Measurements from ENCODE around the gene OR2K2. TPM values are rescaled to one million over a fixed set of nuclear protein-coding genes. Genes with fewer than 3 reads are reported as not detected.

Gene OR2K2
- polyA plus RNA-seq, 3 donors = not detected

DNA sequence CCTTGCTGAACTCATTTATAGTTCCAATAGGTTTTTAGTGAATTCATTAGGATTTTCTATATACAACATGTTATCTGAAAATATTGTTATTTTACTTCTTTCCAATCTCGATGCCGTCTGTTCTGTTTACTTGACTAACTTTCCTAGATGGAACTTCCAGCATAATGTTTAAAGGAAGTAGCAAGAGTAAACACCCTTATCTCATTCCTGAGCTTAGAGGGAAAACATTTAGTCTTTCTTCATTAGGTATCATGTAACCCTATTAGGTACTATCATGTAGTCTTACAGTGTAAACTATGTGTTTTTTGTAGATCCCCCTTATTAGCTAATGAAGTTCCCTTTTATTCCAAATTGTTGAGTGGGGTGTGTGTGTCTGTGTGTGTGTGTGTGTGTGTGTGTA is 22.5 kb upstream of the OR2K2 start:
- H3K27me3 ChIP-seq (ENCODE audit: control insufficient read depth in 2 of 2, insufficient read depth in 2 of 2, low read length in 2 of 2) = no peaks in the 10 kb centered on the region
- H3K9me3 ChIP-seq (replicated peaks in 1 of 2; ENCODE audit: control insufficient read depth in 1 of 2, insufficient read depth in 1 of 2, low read length in 2 of 2) = no peaks in the 10 kb centered on the region
- H4K20me1 ChIP-seq (ENCODE audit: insufficient read depth, low read length) = no peaks in the 10 kb centered on the region
- H3K36me3 Mint-ChIP-seq = no peaks in the 10 kb centered on the region
- no peak overlapping the region for H2AFZ ChIP-seq (ENCODE audit: insufficient read depth, low read depth, low read length, poor library complexity, severe bottlenecking)
- no CpG with 5 or more reads among the region's 2 CpGs for WGBS (ENCODE audit: insufficient coverage)
- no peaks in the 10 kb centered on the region for H3K79me2 ChIP-seq (ENCODE audit: insufficient read depth, low read length)
- peak overlapping the region in 1 of 2 donors; percentile 19 for H3K4me3 Mint-ChIP-seq
- TF ChIP-seq, protein P1, sequence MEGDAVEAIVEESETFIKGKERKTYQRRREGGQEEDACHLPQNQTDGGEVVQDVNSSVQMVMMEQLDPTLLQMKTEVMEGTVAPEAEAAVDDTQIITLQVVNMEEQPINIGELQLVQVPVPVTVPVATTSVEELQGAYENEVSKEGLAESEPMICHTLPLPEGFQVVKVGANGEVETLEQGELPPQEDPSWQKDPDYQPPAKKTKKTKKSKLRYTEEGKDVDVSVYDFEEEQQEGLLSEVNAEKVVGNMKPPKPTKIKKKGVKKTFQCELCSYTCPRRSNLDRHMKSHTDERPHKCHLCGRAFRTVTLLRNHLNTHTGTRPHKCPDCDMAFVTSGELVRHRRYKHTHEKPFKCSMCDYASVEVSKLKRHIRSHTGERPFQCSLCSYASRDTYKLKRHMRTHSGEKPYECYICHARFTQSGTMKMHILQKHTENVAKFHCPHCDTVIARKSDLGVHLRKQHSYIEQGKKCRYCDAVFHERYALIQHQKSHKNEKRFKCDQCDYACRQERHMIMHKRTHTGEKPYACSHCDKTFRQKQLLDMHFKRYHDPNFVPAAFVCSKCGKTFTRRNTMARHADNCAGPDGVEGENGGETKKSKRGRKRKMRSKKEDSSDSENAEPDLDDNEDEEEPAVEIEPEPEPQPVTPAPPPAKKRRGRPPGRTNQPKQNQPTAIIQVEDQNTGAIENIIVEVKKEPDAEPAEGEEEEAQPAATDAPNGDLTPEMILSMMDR (IDR thresholded peaks at IDR 0.05) = no peak
- no peak overlapping the region for H3K9ac ChIP-seq (ENCODE audit: insufficient read depth, low read length, poor library complexity, severe bottlenecking)
- no peak overlapping the region for H3K27ac Mint-ChIP-seq
- no peak overlapping the region for H3K27ac ChIP-seq (ENCODE audit: low read depth in 1 of 2, low read length in 2 of 2)
- intact Hi-C loops (cut with micrococcal nuclease) = no loop called here
- no peaks in the 10 kb centered on the region for H3K4me1 Mint-ChIP-seq
- H3K27me3 Mint-ChIP-seq (ENCODE audit: low read depth in 3 of 3) = peaks cover 0 to 7% (median 2%) of the 10 kb centered on the region in 3 donors
- no peak overlapping the region for H3K4me2 ChIP-seq (replicated peaks; ENCODE audit: extremely low read depth, low read length, poor library complexity, severe bottlenecking)
- H3K4me3 ChIP-seq (replicated peaks in 1 of 3; ENCODE audit: low read depth in 2 of 3, low read length in 3 of 3) = no peak overlapping the region
- no peak for DNase-seq
- peaks cover 0 to 13% (median 2%) of the 10 kb centered on the region in 7 donors for H3K9me3 Mint-ChIP-seq
- no peaks in the 10 kb centered on the region for H3K36me3 ChIP-seq (replicated peaks in 1 of 2; ENCODE audit: control insufficient read depth in 1 of 2, insufficient read depth in 2 of 2, low read length in 2 of 2)
- H3K4me1 ChIP-seq (ENCODE audit: control insufficient read depth in 1 of 2, insufficient read depth in 2 of 2, low read length in 2 of 2) = no peaks in the 10 kb centered on the region

- Mint-ChIP-seq H3K36me3 (no peaks in the 10 kb centered on the region), H3K4me1 (no peaks in the 10 kb centered on the region), H3K27me3 (ENCODE audit: low read depth in 3 of 3) (peaks cover 0 to 7% (median 2%) of the 10 kb centered on the region in 3 donors), H3K27ac (no peak overlapping the region), H3K9me3 (peaks cover 0 to 13% (median 2%) of the 10 kb centered on the region in 7 donors), H3K4me3 (no peak overlapping the region)
- intact Hi-C loops (cut with micrococcal nuclease) = no loop called here
- no peak overlapping the region for H2AFZ ChIP-seq (ENCODE audit: insufficient read depth, low read depth, low read length, poor library complexity, severe bottlenecking)
- no peak overlapping the region for H3K27ac ChIP-seq (ENCODE audit: low read depth in 1 of 2, low read length in 2 of 2)
- no peak overlapping the region for H3K4me3 ChIP-seq (replicated peaks in 1 of 3; ENCODE audit: low read depth in 2 of 3, low read length in 3 of 3)
- no peaks in the 10 kb centered on the region for H3K79me2 ChIP-seq (ENCODE audit: insufficient read depth, low read length)
- no peaks in the 10 kb centered on the region for H3K4me1 ChIP-seq (ENCODE audit: control insufficient read depth in 1 of 2, insufficient read depth in 2 of 2, low read length in 2 of 2)
- no peaks in the 10 kb centered on the region for H3K9me3 ChIP-seq (replicated peaks in 1 of 2; ENCODE audit: control insufficient read depth in 1 of 2, insufficient read depth in 1 of 2, low read length in 2 of 2)
- H3K27me3 ChIP-seq (ENCODE audit: control insufficient read depth in 2 of 2, insufficient read depth in 2 of 2, low read length in 2 of 2) = no peaks in the 10 kb centered on the region
- H3K4me2 ChIP-seq (replicated peaks; ENCODE audit: extremely low read depth, low read length, poor library complexity, severe bottlenecking) = no peak overlapping the region
- TF ChIP-seq, protein P1 (IDR thresholded peaks at IDR 0.05) = no peak
- H3K9ac ChIP-seq (ENCODE audit: insufficient read depth, low read length, poor library complexity, severe bottlenecking) = no peak overlapping the region
- no peak for DNase-seq
- no peaks in the 10 kb centered on the region for H3K36me3 ChIP-seq (replicated peaks in 1 of 2; ENCODE audit: control insufficient read depth in 1 of 2, insufficient read depth in 2 of 2, low read length in 2 of 2)
- no peaks in the 10 kb centered on the region for H4K20me1 ChIP-seq (ENCODE audit: insufficient read depth, low read length)
Measured at GRCh38 chr9:111350556-111350955, 20.5 kb upstream of the OR2K2 start.

Measured in CD14-positive monocyte (primary cell).